GM13976 (cell line): ENCODE results near the gene SPATA20.

Experiments used
- DNase-seq: peaks from one replicate; pipeline ENCODE4 v3.0.0; 2012; ENCODE audit warnings: low spot score
- CTCF ChIP-seq: IDR thresholded peaks from 2 replicates; pipeline ENCODE4 v1.5.1; 2012; ENCODE audit warnings: borderline replicate concordance, mild to moderate bottlenecking; ENCODE audit not compliant: insufficient read depth; ENCODE audit errors: extremely low read depth, missing control alignments, control extremely low read depth
- in situ Hi-C: fragments of 300-500 bp; cut with MboI; formaldehyde crosslinking; loops from one replicate; pipeline ENCODE4 v1.12.0; 2022; ENCODE audit warnings: low sequenced_read_pairs, mixed read lengths, inconsistent platforms; ENCODE audit not compliant: unreplicated experiment

The SPATA20 gene

GRCh38 chr17:50538549-50539410, 8.2 kb upstream of the SPATA20 start:
- no peak for TF ChIP-seq CTCF
- in situ Hi-C loops, result no loop called here
- DNase-seq, result no peak

GRCh38 chr17:50539762-50540559, 7.0 kb upstream of the SPATA20 start:
- no peak for DNase-seq
- TF ChIP-seq CTCF, result no peak
- in situ Hi-C loops, result loop anchor here (5.0 to 10.0 kb wide), 2 partner anchors 48 to 295 kb away; partner anchors contain the start of gene WFIKKN2

GRCh38 chr17:50540560-50541401, 6.2 kb upstream of the SPATA20 start:
- TF ChIP-seq CTCF, result no peak
- in situ Hi-C loops, result loop anchor here (5.0 to 10.0 kb wide), 2 partner anchors 48 to 294 kb away; partner anchors contain the start of gene WFIKKN2
- no peak for DNase-seq

GRCh38 chr17:50541402-50541715, 5.6 kb upstream of the SPATA20 start:
- no peak for TF ChIP-seq CTCF
- in situ Hi-C loops, result loop anchor here (5.0 to 10.0 kb wide), 2 partner anchors 49 to 293 kb away; partner anchors contain the start of gene WFIKKN2
- no peak for DNase-seq

GRCh38 chr17:50541716-50542688, 5.0 kb upstream of the SPATA20 start:
- in situ Hi-C loops, result loop anchor here (5.0 to 10.0 kb wide), 2 partner anchors 50 to 293 kb away; partner anchors contain the start of gene WFIKKN2
- DNase-seq, result peak; percentile 99
- TF ChIP-seq CTCF, result peak; percentile 16
